HG03280 (cell line): ENCODE results near the gene CABCOCO1.
"Not testable (repeated sequence)": the region's sequence is repeated elsewhere in the genome, so short reads cannot be mapped to it uniquely, and the experiment has no call there.

Experiments
- ATAC-seq: cut with Tn5 transposase; IDR thresholded peaks from one replicate; pipeline ENCODE4 v1.9.1; 2021; ENCODE audit warnings: mild to moderate bottlenecking, moderate library complexity; ENCODE audit not compliant: unreplicated experiment

The CABCOCO1 gene

GRCh38 chr10:61705022-61705613 is 42.4 kb downstream of the CABCOCO1 start:
- ATAC-seq, result no peak

DNA sequence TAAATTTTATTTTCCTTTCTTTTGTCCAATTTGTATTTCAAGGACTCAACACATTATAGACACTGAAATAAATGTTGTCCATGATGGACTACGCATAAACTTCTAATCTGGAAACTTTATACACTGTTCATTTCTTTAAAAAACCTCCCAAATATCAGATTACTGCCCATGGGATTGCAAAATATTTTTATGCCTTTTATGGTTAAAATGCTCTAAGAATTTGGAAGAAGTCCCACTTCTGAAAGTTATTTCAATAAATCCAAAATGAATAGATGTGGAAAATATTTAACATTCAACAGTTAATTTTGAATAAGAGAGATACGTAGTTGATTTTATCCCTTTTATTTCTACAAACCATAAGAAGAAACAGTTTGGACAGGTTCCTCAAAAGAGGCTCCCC is 46.1 kb downstream of the CABCOCO1 start:
- no peak for ATAC-seq

GRCh38 chr10:61712105-61712504 is 49.4 kb downstream of the CABCOCO1 start:
- not testable (repeated sequence) for ATAC-seq

DNA sequence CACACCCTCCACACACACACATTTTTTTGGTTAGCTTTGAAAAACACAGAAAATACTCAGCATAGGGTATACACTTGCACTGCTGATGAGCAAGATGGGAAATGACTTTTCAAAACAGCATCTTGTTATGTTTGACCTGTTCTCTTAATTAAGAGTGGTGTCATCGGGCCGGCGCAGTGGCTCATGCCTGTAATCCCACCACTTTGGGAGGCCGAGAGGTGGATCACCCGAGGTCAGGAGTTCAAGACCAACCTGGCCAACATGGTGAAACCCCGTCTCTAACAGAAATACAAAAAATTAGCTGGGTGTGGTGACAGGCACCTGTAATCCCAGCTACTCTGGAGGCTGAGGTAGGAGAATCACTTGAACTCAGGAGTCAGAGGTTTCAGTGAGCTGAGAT is 56.7 kb downstream of the CABCOCO1 start:
- ATAC-seq, result not testable (repeated sequence)

GRCh38 chr10:61719906-61720305 is 57.2 kb downstream of the CABCOCO1 start:
- ATAC-seq, result no peak

DNA sequence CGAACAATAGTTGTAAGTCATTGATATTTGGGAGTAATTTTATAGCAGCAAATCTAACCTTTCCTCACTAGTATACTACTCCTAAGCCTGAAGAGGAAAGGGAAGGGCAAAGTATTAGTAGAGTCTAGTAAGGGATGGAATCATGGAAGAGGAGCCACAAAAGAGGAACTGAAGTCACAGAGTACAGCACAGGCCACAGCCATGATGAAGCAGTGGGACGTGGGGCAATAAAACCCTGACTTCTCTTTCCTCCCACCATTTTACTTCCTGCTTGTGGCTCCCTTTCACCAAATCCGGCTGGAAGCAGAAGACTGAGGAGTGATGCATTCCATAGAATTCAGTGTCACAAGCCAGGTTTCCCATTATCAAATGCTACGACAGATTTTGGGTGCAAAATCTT is 58.7 kb downstream of the CABCOCO1 start:
- no peak for ATAC-seq

GRCh38 chr10:61725221-61725620 is 62.5 kb downstream of the CABCOCO1 start:
- not testable (repeated sequence) for ATAC-seq

GRCh38 chr10:61729596-61729995 is 66.9 kb downstream of the CABCOCO1 start:
- ATAC-seq, result no peak

GRCh38 chr10:61730671-61731070 is 67.9 kb downstream of the CABCOCO1 start:
- no peak for ATAC-seq

DNA sequence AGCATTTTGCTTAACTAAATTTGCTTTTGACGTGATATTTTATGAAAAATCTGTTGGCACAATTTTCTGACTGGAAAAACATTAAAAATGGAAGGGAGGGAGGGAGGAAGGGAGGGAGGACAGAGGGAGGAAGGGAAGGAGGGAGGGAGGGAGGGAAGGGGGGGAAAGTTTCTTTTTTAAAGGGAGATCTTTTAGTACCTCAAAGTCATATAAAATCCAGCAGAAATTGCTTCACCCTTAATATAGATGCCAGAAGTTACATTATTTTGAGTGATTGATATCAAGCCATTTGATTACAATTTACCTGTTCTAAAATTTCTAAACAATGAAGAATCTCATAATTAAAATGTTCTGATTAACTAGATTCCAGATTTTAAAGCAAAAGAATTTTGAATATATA is 68.9 kb downstream of the CABCOCO1 start:
- ATAC-seq, result no peak

DNA sequence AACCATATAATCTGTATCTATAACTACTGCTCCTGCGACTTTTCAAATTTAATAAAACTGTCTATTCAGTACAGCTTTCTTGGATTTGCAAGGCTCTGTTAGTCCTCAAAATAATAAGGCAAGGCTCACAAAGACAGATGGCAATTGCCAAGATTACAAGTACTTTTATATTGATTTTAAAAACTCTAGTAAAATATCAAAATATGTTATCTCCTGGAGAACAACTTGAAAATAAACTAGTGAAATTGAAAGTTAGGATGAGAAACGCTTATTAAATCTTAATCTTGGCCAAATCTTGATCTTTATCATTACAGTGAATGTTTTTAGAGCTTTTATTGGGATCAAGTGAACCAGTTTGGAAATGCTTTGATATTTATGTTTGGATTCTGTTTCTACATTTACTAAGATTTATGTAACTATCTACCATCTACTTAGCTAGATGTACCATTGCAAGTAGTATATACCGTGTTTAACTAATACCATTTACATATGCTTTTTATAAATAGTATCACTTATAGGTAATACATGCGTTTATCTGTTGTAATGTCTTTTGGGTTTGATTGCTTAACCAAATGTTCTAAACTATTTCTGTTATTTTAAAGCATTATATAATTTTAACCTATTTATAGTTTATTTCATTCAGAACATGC is 70.0 kb downstream of the CABCOCO1 start:
- ATAC-seq, result no peak

DNA sequence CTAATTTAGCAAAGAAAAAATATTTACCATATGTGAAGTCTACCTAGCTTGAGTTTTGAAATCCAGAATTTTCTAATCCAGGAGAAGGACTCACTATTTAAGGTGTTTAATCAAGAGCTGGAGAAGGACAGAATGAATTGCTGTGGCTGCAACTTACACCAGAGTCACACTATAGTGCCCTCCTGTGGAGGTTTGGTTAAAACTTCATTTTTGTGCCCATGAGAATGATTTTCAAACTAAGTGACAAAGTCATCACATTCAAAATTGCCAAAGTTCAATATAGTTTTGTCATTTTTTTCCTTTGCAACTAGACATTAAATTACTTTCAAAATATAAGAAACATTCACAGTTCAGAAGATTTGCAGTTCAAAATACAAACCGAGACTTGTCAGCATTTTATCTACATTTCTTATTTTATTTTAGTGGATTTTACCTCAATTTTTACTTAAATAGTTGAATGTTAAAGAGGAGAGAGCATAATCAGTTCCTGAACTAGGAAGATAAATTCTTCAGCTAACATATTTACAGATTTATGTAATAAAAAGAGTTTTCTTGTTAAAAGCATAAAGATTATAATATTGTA is 70.7 kb downstream of the CABCOCO1 start:
- no peak for ATAC-seq

- ATAC-seq, result no peak
Measured at GRCh38 chr10:61735882-61736281, 73.2 kb downstream of the CABCOCO1 start.

GRCh38 chr10:61737455-61737854 is 74.7 kb downstream of the CABCOCO1 start:
- not testable (repeated sequence) for ATAC-seq

DNA sequence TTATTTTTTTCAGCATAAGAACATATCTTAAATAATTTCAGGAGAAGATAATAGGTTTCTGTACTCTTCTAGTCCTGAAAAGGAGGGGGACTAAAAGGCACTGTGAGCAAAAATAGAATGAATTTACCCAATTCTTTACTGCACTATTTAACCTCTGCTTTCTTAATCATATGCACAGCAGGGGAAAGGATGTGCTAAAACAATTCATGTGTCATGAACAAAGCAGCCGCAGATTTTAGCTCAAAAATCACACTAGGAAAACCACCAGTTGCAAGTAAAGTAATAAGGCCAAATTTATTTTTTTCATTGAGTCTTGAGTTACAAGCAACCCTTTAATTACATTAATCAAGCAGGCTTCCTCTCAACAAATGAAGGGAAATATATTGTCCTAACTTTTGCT is 80.1 kb downstream of the CABCOCO1 start:
- ATAC-seq, result no peak

GRCh38 chr10:61744469-61744868 is 81.7 kb downstream of the CABCOCO1 start:
- ATAC-seq, result no peak

DNA sequence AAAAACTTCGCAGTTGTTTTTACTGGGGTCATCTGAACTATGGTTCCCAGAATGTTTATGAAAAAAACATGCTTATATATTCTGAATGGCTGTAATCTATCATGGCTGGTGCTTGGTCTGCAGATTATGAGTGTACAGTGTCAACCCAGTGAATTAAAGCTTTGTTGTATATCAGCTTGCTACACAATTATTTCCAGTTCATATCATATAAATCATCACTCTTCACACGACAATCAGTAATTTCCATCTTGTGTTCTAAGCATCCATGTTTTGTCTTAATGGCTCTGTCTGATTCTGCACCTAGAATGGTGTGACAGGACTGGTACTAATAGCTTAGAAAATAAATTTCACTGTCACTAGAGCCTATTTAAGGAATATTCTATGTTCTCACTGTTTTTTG is 83.6 kb downstream of the CABCOCO1 start:
- ATAC-seq, result no peak

DNA sequence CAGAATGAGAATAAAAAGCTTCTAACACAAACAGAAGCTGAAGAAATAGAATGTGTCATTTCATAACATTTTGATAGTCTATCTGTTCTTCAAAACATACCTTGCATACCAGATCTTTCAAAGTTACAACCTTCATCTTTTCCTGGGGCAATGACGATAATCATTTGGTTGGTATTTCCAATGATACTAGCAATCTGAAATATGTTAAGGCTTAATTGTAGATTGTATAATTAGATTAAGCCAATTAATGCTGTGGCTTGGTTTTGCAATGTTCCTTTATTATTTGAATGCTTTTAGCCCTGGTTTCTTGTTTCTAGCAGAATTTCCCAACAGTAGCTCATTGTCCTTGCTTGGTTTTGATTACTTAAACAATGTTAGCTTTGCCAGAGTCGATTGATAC is 84.6 kb downstream of the CABCOCO1 start:
- no peak for ATAC-seq

- no peak for ATAC-seq
Measured at GRCh38 chr10:61749291-61749690, 86.6 kb downstream of the CABCOCO1 start.

DNA sequence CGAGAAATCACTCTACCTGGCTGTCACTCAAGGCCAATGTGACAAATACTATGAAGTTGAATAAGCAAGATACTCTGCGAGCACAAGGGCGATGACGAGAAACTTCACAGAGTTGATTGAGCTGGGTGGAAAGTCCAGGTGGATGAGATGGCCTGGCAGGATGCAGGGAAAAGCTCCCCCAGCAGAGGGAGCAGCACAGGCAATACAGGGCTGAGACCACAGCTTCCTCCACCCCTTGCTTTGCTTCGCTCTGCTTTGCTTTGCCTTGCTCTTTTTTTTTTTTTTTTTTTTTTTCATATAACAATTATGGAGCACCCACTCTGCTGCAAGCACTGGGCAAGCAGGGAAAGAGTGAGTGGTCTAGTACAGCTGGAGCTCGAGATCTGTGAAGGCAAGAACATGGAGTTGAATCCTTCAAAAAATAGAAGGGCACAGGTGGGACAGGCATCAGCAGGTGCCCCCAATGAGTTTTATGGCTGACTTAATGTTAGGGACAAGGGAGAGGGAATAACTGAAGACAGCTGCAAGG is 88.3 kb downstream of the CABCOCO1 start:
- ATAC-seq, result peak; percentile 82

- no peak for ATAC-seq
Measured at GRCh38 chr10:61751599-61751998, 88.9 kb downstream of the CABCOCO1 start.
